ENCODE results near the gene PRR36. TPM values are rescaled to one million over a fixed set of nuclear protein-coding genes. Genes with fewer than 3 reads are reported as not detected.

The PRR36 gene
- total and polyA plus RNA-seq, 2 donors (not counting 1 experiment from before 2014, with no cell fraction given), result 0.01 TPM; not detected in 1

DNA sequence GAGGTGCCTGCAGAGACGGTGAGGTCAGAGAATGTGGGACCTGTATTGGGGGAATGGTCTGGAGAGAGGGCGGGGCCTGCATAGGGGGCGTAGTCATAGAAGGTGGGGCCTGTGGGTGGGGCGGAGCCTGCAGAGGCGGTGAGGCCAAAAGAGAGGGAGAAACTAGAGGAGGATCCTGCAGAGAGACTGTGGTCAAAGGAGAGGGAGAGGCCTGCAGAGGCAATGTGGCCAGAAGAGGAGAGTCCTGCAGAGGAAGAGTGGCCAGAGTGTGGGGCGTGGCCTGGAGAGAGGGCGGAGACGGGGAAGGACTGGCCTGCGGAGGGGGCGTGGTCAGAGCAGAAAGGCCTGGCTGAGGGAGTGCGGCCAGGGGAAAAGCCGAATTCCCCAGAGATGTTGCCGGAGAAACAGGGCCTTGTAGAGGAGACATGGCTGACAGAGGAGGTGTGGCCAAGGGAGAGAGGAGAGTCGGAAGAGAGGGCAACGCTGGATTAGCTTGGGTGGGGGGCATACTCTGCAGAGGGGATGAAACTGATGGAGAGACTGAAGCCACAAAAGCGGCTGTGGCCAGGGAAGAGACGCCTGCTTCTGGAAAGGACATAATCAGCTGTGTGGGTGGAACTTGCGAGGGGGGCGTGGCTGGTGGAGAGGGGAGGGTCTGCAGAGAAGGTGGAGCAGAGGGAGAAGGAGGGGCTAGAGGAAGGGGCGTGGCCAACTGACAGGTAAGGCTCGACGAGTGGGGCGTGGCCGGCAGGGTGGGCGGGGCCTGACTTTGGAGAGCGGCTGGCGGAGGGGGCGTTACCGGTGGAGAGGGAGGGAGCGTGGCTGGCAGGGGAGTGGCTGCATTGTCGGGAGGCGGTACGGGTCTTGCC, 2.5 kb downstream of the PRR36 start:
- Mint-ChIP-seq H3K27ac (peak overlapping the region; percentile 11), H3K9me3 (ENCODE audit: insufficient read depth) (peaks cover 4% of the 10 kb centered on the region), H3K4me1 (peaks cover 31% of the 10 kb centered on the region), H3K27me3 (peaks cover 28% of the 10 kb centered on the region), H3K4me3 (peak overlapping the region; percentile 68)
- Histone ChIP-seq H3K27ac (ENCODE audit: low read length in 2 of 2) (no peak overlapping the region), H3K36me3 (replicated peaks in 1 of 2; ENCODE audit: control extremely low read depth in 1 of 2, control insufficient read depth in 1 of 2, extremely low read depth in 1 of 2, insufficient read depth in 2 of 2, low read length in 1 of 2) (no peaks in the 10 kb centered on the region), H3K27me3 (replicated peaks in 1 of 4; ENCODE audit: control extremely low read depth in 1 of 4, control insufficient read depth in 3 of 4, insufficient read depth in 4 of 4, low read length in 3 of 4) (peaks cover 0 to 66% (median 19%) of the 10 kb centered on the region in 4 experiments), H3K9ac (ENCODE audit: low read length) (no peak overlapping the region), H4K20me1 (ENCODE audit: control insufficient read depth, insufficient read depth, low read length, poor library complexity, severe bottlenecking) (peaks cover 11% of the 10 kb centered on the region), H3K4me3 (ENCODE audit: control extremely low read depth in 1 of 5, extremely low read depth in 1 of 5, insufficient read depth in 1 of 5, low read depth in 2 of 5, low read length in 4 of 5) (peak overlapping the region in 1 of 5 experiments; percentile 45), H3K79me2 (ENCODE audit: control insufficient read depth, insufficient read depth, low read length) (no peaks in the 10 kb centered on the region), H3K4me1 (ENCODE audit: control insufficient read depth in 2 of 2, insufficient read depth in 2 of 2, low read length in 2 of 2) (peaks cover 42 to 50% of the 10 kb centered on the region in 2 donors), H2AFZ (ENCODE audit: insufficient read depth, low read depth, low read length, poor library complexity, severe bottlenecking) (no peak overlapping the region), H3K9me3 (ENCODE audit: control extremely low read depth in 1 of 3, control insufficient read depth in 2 of 3, insufficient read depth in 1 of 3, low read length in 2 of 3) (peaks cover 0 to 55% (median 0%) of the 10 kb centered on the region in 3 donors), H3K4me2 (replicated peaks; ENCODE audit: low read depth, low read length, poor library complexity, severe bottlenecking) (peak overlapping the region; percentile 63)
- ATAC-seq (ENCODE audit: low read depth) (peak; percentile 3), DNase-seq (peak; percentile 84)
- TF ChIP-seq EZH2 (IDR thresholded peaks at IDR 0.05; ENCODE audit: borderline replicate concordance, insufficient read depth, low read depth, low read length, poor library complexity, severe bottlenecking), result no peak
- TF ChIP-seq, protein P1, sequence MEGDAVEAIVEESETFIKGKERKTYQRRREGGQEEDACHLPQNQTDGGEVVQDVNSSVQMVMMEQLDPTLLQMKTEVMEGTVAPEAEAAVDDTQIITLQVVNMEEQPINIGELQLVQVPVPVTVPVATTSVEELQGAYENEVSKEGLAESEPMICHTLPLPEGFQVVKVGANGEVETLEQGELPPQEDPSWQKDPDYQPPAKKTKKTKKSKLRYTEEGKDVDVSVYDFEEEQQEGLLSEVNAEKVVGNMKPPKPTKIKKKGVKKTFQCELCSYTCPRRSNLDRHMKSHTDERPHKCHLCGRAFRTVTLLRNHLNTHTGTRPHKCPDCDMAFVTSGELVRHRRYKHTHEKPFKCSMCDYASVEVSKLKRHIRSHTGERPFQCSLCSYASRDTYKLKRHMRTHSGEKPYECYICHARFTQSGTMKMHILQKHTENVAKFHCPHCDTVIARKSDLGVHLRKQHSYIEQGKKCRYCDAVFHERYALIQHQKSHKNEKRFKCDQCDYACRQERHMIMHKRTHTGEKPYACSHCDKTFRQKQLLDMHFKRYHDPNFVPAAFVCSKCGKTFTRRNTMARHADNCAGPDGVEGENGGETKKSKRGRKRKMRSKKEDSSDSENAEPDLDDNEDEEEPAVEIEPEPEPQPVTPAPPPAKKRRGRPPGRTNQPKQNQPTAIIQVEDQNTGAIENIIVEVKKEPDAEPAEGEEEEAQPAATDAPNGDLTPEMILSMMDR (IDR thresholded peaks at IDR 0.05), result no peak
- POLR2A ChIA-PET, result interaction anchor here (0.5 to 0.7 kb wide), 2 partner anchors 32 to 219 kb away, joined by 4 to 5 read pairs; no protein-coding TSS in a partner anchor
- WGBS (ENCODE audit: insufficient coverage), result 5% methylated on average over 33 of the region's 33 CpGs
- intact Hi-C loops (cut with micrococcal nuclease), result no loop called here
- CTCF ChIA-PET, result no interaction called here
